Measurements from ENCODE around the gene FANCC.

Gene FANCC

GRCh38 chr9:95081998-95082397 is 235.5 kb downstream of the FANCC start:
- no peak for DNase-seq

GRCh38 chr9:95080961-95081647 is 236.4 kb downstream of the FANCC start:
- no peak for DNase-seq

- DNase-seq, result no peak
These were observed 238.0 kb downstream of the FANCC start for GRCh38 chr9:95079461-95079860.

GRCh38 chr9:95078939-95079338 is 238.6 kb downstream of the FANCC start:
- no peak for DNase-seq

- DNase-seq, result no peak
These were observed 239.0 kb downstream of the FANCC start for GRCh38 chr9:95078511-95078910.

- DNase-seq, result no peak
These were observed 239.6 kb downstream of the FANCC start for GRCh38 chr9:95077766-95078370.

- DNase-seq, result no peak
These were observed 240.3 kb downstream of the FANCC start for GRCh38 chr9:95077053-95077765.

GRCh38 chr9:95076696-95077052 is 240.8 kb downstream of the FANCC start:
- DNase-seq, result no peak

- no peak for DNase-seq
These were observed 241.8 kb downstream of the FANCC start for GRCh38 chr9:95075700-95076099.

- no peak for DNase-seq
These were observed 242.9 kb downstream of the FANCC start for GRCh38 chr9:95074632-95075031.

- DNase-seq, result no peak
These were observed 243.6 kb downstream of the FANCC start for GRCh38 chr9:95073918-95074317.

- DNase-seq, result no peak
These were observed 244.4 kb downstream of the FANCC start for GRCh38 chr9:95073042-95073607.

- no peak for DNase-seq
These were observed 245.6 kb downstream of the FANCC start for GRCh38 chr9:95071925-95072324.

- no peak for DNase-seq
These were observed 246.1 kb downstream of the FANCC start for GRCh38 chr9:95071450-95071849.

GRCh38 chr9:95070549-95071021 is 246.9 kb downstream of the FANCC start:
- DNase-seq, result no peak

- DNase-seq, result no peak
These were observed 249.6 kb downstream of the FANCC start for GRCh38 chr9:95067897-95068296.

GRCh38 chr9:95067057-95067456 is 250.5 kb downstream of the FANCC start:
- no peak for DNase-seq

GRCh38 chr9:95065224-95065623 is 252.3 kb downstream of the FANCC start:
- DNase-seq, result no peak

- DNase-seq, result no peak
These were observed 254.2 kb downstream of the FANCC start for GRCh38 chr9:95063300-95063699.

- DNase-seq, result no peak
These were observed 254.9 kb downstream of the FANCC start for GRCh38 chr9:95062596-95063065.

- DNase-seq, result no peak
These were observed 255.5 kb downstream of the FANCC start for GRCh38 chr9:95061916-95062595.

GRCh38 chr9:95060916-95061315 is 256.6 kb downstream of the FANCC start:
- DNase-seq, result no peak

- DNase-seq, result no peak
These were observed 257.3 kb downstream of the FANCC start for GRCh38 chr9:95060234-95060633.
